ENCODE measurements around the gene MVD. TPM values are rescaled to one million over a fixed set of nuclear protein-coding genes. Genes with fewer than 3 reads are reported as not detected.

Gene MVD
- total and polyA plus RNA-seq, 2 experiments from 2014 or later, result 95.3 to 149 TPM

- H3K4me1 ChIP-seq (ENCODE audit: insufficient read depth), result peaks cover 7% of the 10 kb centered on the region; the same call in 1 of the 2 replicates
- H4K20me1 ChIP-seq (replicated peaks; ENCODE audit: insufficient read depth), result peaks cover 7% of the 10 kb centered on the region; the same call in 1 of the 2 replicates
- H3K36me3 ChIP-seq (ENCODE audit: insufficient read depth), result no peaks in the 10 kb centered on the region
- Mint-ChIP-seq H3K27me3 (ENCODE audit: insufficient read depth, low read depth, poor library complexity) (peaks cover 18% of the 10 kb centered on the region), H3K4me3 (no peak overlapping the region), H3K36me3 (ENCODE audit: low read depth) (peaks cover 21% of the 10 kb centered on the region; the same call in 2 of the 3 replicates), H3K9me3 (peaks cover 3% of the 10 kb centered on the region; the same call in 1 of the 3 replicates), H3K4me1 (peaks cover 11% of the 10 kb centered on the region), H3K27ac (peak overlapping the region; percentile 81; the same call in 1 of the 2 replicates)
- H3K27ac ChIP-seq (ENCODE audit: low read depth), result no peak overlapping the region
- TF ChIP-seq CTCF (conservative IDR thresholded peaks at IDR 0.05; ENCODE audit: low read depth in 2 of 2), result peak in 1 of 2 experiments; percentile 20; a peak in 2 of 4 replicates
- no peak for TF ChIP-seq CREB1 (CRISPR knock-in tag; IDR thresholded peaks at IDR 0.05; ENCODE audit: low read depth)
- TF ChIP-seq ZNF114 (CRISPR knock-in tag; IDR thresholded peaks at IDR 0.05), result no peak
- TF ChIP-seq ZNF331 (CRISPR knock-in tag; IDR thresholded peaks at IDR 0.05; ENCODE audit: low read depth), result no peak
- H2AFZ ChIP-seq, result no peak overlapping the region
- no peak overlapping the region for H3K4me3 ChIP-seq
- peaks cover 14% of the 10 kb centered on the region; the same call in 1 of the 2 replicates for H3K79me2 ChIP-seq (replicated peaks; ENCODE audit: insufficient read depth)
- no peak for ATAC-seq
- H3F3A ChIP-seq (replicated peaks; ENCODE audit: low read depth), result 0 out of 2 replicates have a peak, but pooled peaks cover 3% of the 10 kb centered on the region
- H3K4me2 ChIP-seq, result no peak overlapping the region
- H3K27me3 ChIP-seq (ENCODE audit: insufficient read depth), result no peaks in the 10 kb centered on the region
- no peaks in the 10 kb centered on the region for H3K9me2 ChIP-seq (ENCODE audit: insufficient read depth)
- DNase-seq (ENCODE audit: low spot score), result no peak
Measured at GRCh38 chr16:88645941-88646340, 16.9 kb downstream of the MVD start.

- peaks cover 7% of the 10 kb centered on the region; the same call in 1 of the 2 replicates for H3K4me1 ChIP-seq (ENCODE audit: insufficient read depth)
- no peak overlapping the region for H3K4me2 ChIP-seq
- no peak overlapping the region for H3K4me3 ChIP-seq
- H3K4me3 Mint-ChIP-seq, result no peak overlapping the region; the same call in 2 of the 3 replicates
- peaks cover 21% of the 10 kb centered on the region; the same call in 2 of the 3 replicates for H3K36me3 Mint-ChIP-seq (ENCODE audit: low read depth)
- no peaks in the 10 kb centered on the region for H3K36me3 ChIP-seq (ENCODE audit: insufficient read depth)
- peaks cover 3% of the 10 kb centered on the region; the same call in 1 of the 3 replicates for H3K9me3 Mint-ChIP-seq
- peaks cover 14% of the 10 kb centered on the region; the same call in 1 of the 2 replicates for H3K79me2 ChIP-seq (replicated peaks; ENCODE audit: insufficient read depth)
- H3K27ac Mint-ChIP-seq, result no peak overlapping the region
- 0 out of 2 replicates have a peak, but pooled peaks cover 3% of the 10 kb centered on the region for H3F3A ChIP-seq (replicated peaks; ENCODE audit: low read depth)
- H3K27me3 Mint-ChIP-seq (ENCODE audit: insufficient read depth, low read depth, poor library complexity), result peaks cover 21% of the 10 kb centered on the region
- H4K20me1 ChIP-seq (replicated peaks; ENCODE audit: insufficient read depth), result peaks cover 7% of the 10 kb centered on the region; the same call in 1 of the 2 replicates
- no peak for TF ChIP-seq POLR2AphosphoS5 (IDR thresholded peaks at IDR 0.05; ENCODE audit: low read depth)
- no peak for TF ChIP-seq ETS1 (IDR thresholded peaks at IDR 0.05)
- TF ChIP-seq STAT1 (IDR thresholded peaks at IDR 0.05; ENCODE audit: unreplicated experiment), result no peak
- no peaks in the 10 kb centered on the region for H3K27me3 ChIP-seq (ENCODE audit: insufficient read depth)
- H2AFZ ChIP-seq, result no peak overlapping the region
- DNase-seq (ENCODE audit: low spot score) (no peak), ATAC-seq (no peak)
- H3K4me1 Mint-ChIP-seq, result peaks cover 13% of the 10 kb centered on the region
- H3K9me2 ChIP-seq (ENCODE audit: insufficient read depth), result no peaks in the 10 kb centered on the region
- no peak overlapping the region for H3K27ac ChIP-seq (ENCODE audit: low read depth)
Measured at GRCh38 chr16:88645455-88645854, 17.4 kb downstream of the MVD start.

- H3K4me3 ChIP-seq, result no peak overlapping the region
- H3K9me2 ChIP-seq (ENCODE audit: insufficient read depth), result no peaks in the 10 kb centered on the region
- Mint-ChIP-seq H3K27ac (no peak overlapping the region), H3K27me3 (ENCODE audit: insufficient read depth, low read depth, poor library complexity) (peaks cover 29% of the 10 kb centered on the region), H3K4me3 (no peak overlapping the region), H3K4me1 (peaks cover 17% of the 10 kb centered on the region), H3K9me3 (peaks cover 6% of the 10 kb centered on the region; the same call in 2 of the 3 replicates), H3K36me3 (ENCODE audit: low read depth) (peaks cover 18% of the 10 kb centered on the region; the same call in 2 of the 3 replicates)
- no peak overlapping the region for H2AFZ ChIP-seq
- no peaks in the 10 kb centered on the region for H3K27me3 ChIP-seq (ENCODE audit: insufficient read depth)
- H4K20me1 ChIP-seq (replicated peaks; ENCODE audit: insufficient read depth), result no peaks in the 10 kb centered on the region; the same call in 1 of the 2 replicates
- H3K4me2 ChIP-seq, result no peak overlapping the region
- 0 out of 2 replicates have a peak, but pooled peaks cover 7% of the 10 kb centered on the region for H3F3A ChIP-seq (replicated peaks; ENCODE audit: low read depth)
- H3K36me3 ChIP-seq (ENCODE audit: insufficient read depth), result no peaks in the 10 kb centered on the region
- no peak overlapping the region for H3K27ac ChIP-seq (ENCODE audit: low read depth)
- H3K4me1 ChIP-seq (ENCODE audit: insufficient read depth), result peaks cover 5% of the 10 kb centered on the region; the same call in 1 of the 2 replicates
- ATAC-seq, result no peak
- DNase-seq (ENCODE audit: low spot score), result no peak
- H3K79me2 ChIP-seq (replicated peaks; ENCODE audit: insufficient read depth), result no peaks in the 10 kb centered on the region
- TF ChIP-seq ETS1 (IDR thresholded peaks at IDR 0.05) (no peak), ZNF114 (CRISPR knock-in tag; IDR thresholded peaks at IDR 0.05) (no peak), EZH2phosphoT487 (IDR thresholded peaks at IDR 0.05; ENCODE audit: unreplicated experiment) (no peak)
Measured at GRCh38 chr16:88643644-88643932, 19.3 kb downstream of the MVD start.

All from GM23338 (cell line).